DOHH2 (cell line): ENCODE measurements around the gene BHLHE23.
A peak's percentile ranks its signal among the peaks of the same experiment; 100 is the strongest.

ENCODE experiments used
- H3F3A ChIP-seq: fragments of 200-600 bp; sonication (generic), shearing (Covaris generic); 2 replicates; pipeline ENCODE4 v1.6.0; 2016; ENCODE audit warnings: antibody characterized with exemption, mild to moderate bottlenecking; ENCODE audit not compliant: control insufficient read depth, insufficient read depth
- H3K27ac ChIP-seq: fragments of 200-600 bp; sonication (generic); 2 replicates; pipeline ENCODE4 v1.5.1; 2014; ENCODE audit warnings: low read depth, mild to moderate bottlenecking, low read length, moderate library complexity
- H3K27me3 ChIP-seq: fragments of 200-600 bp; sonication (generic); 2 replicates; pipeline ENCODE4 v1.6.1; 2014; ENCODE audit warnings: mild to moderate bottlenecking, low read length, mixed read lengths; ENCODE audit not compliant: control insufficient read depth
- H3K36me3 ChIP-seq: fragments of 200-600 bp; sonication (generic); 2 replicates; pipeline ENCODE4 v1.6.1; 2014; ENCODE audit warnings: mild to moderate bottlenecking, low read length, moderate library complexity, mixed read lengths; ENCODE audit not compliant: control insufficient read depth
- H3K4me1 ChIP-seq: fragments of 200-600 bp; sonication (generic); 2 replicates; pipeline ENCODE4 v1.6.1; 2014; ENCODE audit warnings: mild to moderate bottlenecking, low read length, mixed read lengths; ENCODE audit not compliant: control insufficient read depth
- H3K4me2 ChIP-seq: fragments of 200-600 bp; sonication (generic); 2 replicates; pipeline ENCODE4 v1.6.0; 2014; ENCODE audit warnings: mild to moderate bottlenecking, low read length, moderate library complexity
- H3K4me3 ChIP-seq: fragments of 200-600 bp; sonication (generic); 2 replicates; pipeline ENCODE4 v1.5.1; 2014; ENCODE audit warnings: mild to moderate bottlenecking, low read length, mixed read lengths
- H3K79me2 ChIP-seq: fragments of 200-600 bp; sonication (generic); 2 replicates; pipeline ENCODE4 v1.6.1; 2014; ENCODE audit warnings: mild to moderate bottlenecking, low read length, mixed read lengths; ENCODE audit not compliant: control insufficient read depth
- H3K9me2 ChIP-seq: fragments of 200-600 bp; sonication (generic); replicated peaks from 2 replicates; pipeline ENCODE4 v1.6.1; 2014; ENCODE audit warnings: mild to moderate bottlenecking, low read length, mixed read lengths; ENCODE audit not compliant: control insufficient read depth
- H3K9me3 ChIP-seq: fragments of 200-600 bp; sonication (generic); 2 replicates; pipeline ENCODE4 v1.6.1; 2014; ENCODE audit warnings: antibody characterized with exemption, low read length, mixed read lengths; ENCODE audit not compliant: control insufficient read depth, insufficient read depth
- H4K20me1 ChIP-seq: fragments of 200-600 bp; sonication (generic); 2 replicates; pipeline ENCODE4 v1.6.0; 2014; ENCODE audit warnings: low read depth, mild to moderate bottlenecking, antibody characterized with exemption, low read length, moderate library complexity; ENCODE audit not compliant: control insufficient read depth, insufficient read depth
- CTCF ChIP-seq: fragments of 200-600 bp; sonication (generic); IDR thresholded peaks from one replicate; pipeline ENCODE4 v1.5.1; 2014; ENCODE audit warnings: antibody characterized with exemption, mild to moderate bottlenecking, low read depth, low read length; ENCODE audit not compliant: poor library complexity, severe bottlenecking
- EZH2phosphoT487 ChIP-seq: fragments of 200-600 bp; sonication (generic); IDR thresholded peaks from 2 replicates; pipeline ENCODE4 v1.6.1; 2017; ENCODE audit warnings: borderline replicate concordance, mild to moderate bottlenecking, antibody characterized with exemption, low read length, moderate library complexity, mixed read lengths

BHLHE23 gene

GRCh38 chr20:63014710-63015109 is 7.9 kb upstream of the BHLHE23 start:
- peaks cover 29% of the 10 kb centered on the region for H3K4me1 ChIP-seq
- peaks cover 26% of the 10 kb centered on the region for H3K36me3 ChIP-seq
- no peaks in the 10 kb centered on the region for H3K27me3 ChIP-seq
- H3K79me2 ChIP-seq, result peaks cover 68% of the 10 kb centered on the region
- peaks cover 14% of the 10 kb centered on the region for H3F3A ChIP-seq
- H3K9me3 ChIP-seq, result peaks cover 12% of the 10 kb centered on the region
- no peak overlapping the region for H3K4me2 ChIP-seq
- no peak overlapping the region for H3K27ac ChIP-seq
- TF ChIP-seq CTCF, result no peak
- no peak for TF ChIP-seq EZH2phosphoT487
- no peak overlapping the region for H3K4me3 ChIP-seq
- H3K9me2 ChIP-seq, result no peaks in the 10 kb centered on the region
- no peaks in the 10 kb centered on the region for H4K20me1 ChIP-seq

- H4K20me1 ChIP-seq, result no peaks in the 10 kb centered on the region
- no peak overlapping the region for H3K4me2 ChIP-seq
- peaks cover 31% of the 10 kb centered on the region for H3K4me1 ChIP-seq
- H3K36me3 ChIP-seq, result peaks cover 29% of the 10 kb centered on the region
- H3F3A ChIP-seq, result peaks cover 14% of the 10 kb centered on the region
- no peak overlapping the region for H3K27ac ChIP-seq
- TF ChIP-seq EZH2phosphoT487, result no peak
- no peak for TF ChIP-seq CTCF
- no peaks in the 10 kb centered on the region for H3K9me2 ChIP-seq
- H3K79me2 ChIP-seq, result peaks cover 69% of the 10 kb centered on the region
- peaks cover 12% of the 10 kb centered on the region for H3K9me3 ChIP-seq
- H3K27me3 ChIP-seq, result no peaks in the 10 kb centered on the region
- no peak overlapping the region for H3K4me3 ChIP-seq
Observed at GRCh38 chr20:63014287-63014686, 7.5 kb upstream of the BHLHE23 start.

- H3K27ac ChIP-seq, result no peak overlapping the region
- TF ChIP-seq CTCF (no peak), EZH2phosphoT487 (no peak)
Observed at GRCh38 chr20:63013207-63013606, 6.4 kb upstream of the BHLHE23 start.

GRCh38 chr20:63011798-63012197 is 5.0 kb upstream of the BHLHE23 start:
- Histone ChIP-seq H3K36me3 (peaks cover 29% of the 10 kb centered on the region), H3K4me1 (peaks cover 38% of the 10 kb centered on the region), H3K4me2 (peak overlapping the region; percentile 97)

More at GRCh38 chr20:63013207-63013606, 6.4 kb upstream of the BHLHE23 start:
- H4K20me1 ChIP-seq, result no peaks in the 10 kb centered on the region
- peaks cover 14% of the 10 kb centered on the region for H3F3A ChIP-seq
- H3K27me3 ChIP-seq, result no peaks in the 10 kb centered on the region
- peaks cover 29% of the 10 kb centered on the region for H3K36me3 ChIP-seq
- no peaks in the 10 kb centered on the region for H3K9me2 ChIP-seq
- peaks cover 38% of the 10 kb centered on the region for H3K4me1 ChIP-seq
- no peak overlapping the region; the same call in 1 of the 2 replicates for H3K4me2 ChIP-seq
- H3K79me2 ChIP-seq, result peaks cover 65% of the 10 kb centered on the region
- peak overlapping the region; percentile 2; the same call in 1 of the 2 replicates for H3K4me3 ChIP-seq
- peaks cover 12% of the 10 kb centered on the region for H3K9me3 ChIP-seq

More at GRCh38 chr20:63011798-63012197, 5.0 kb upstream of the BHLHE23 start:
- H3K27ac ChIP-seq, result peak overlapping the region; percentile 98
- peak overlapping the region; percentile 96 for H3K4me3 ChIP-seq
- peaks cover 14% of the 10 kb centered on the region for H3F3A ChIP-seq
- H4K20me1 ChIP-seq, result no peaks in the 10 kb centered on the region
- no peaks in the 10 kb centered on the region for H3K9me2 ChIP-seq
- H3K9me3 ChIP-seq, result peaks cover 12% of the 10 kb centered on the region
- peaks cover 62% of the 10 kb centered on the region for H3K79me2 ChIP-seq
- no peak for TF ChIP-seq EZH2phosphoT487
- no peak for TF ChIP-seq CTCF
- H3K27me3 ChIP-seq, result 0 out of 2 replicates have a peak, but pooled peaks cover 4% of the 10 kb centered on the region
